Right ventricle myocardium superior (tissue), 1 donor: Measurements from ENCODE around the gene L1TD1. TPM values are rescaled to one million over a fixed set of nuclear protein-coding genes. Genes with fewer than 3 reads are reported as not detected.
"Not testable (repeated sequence)": the region's sequence is repeated elsewhere in the genome, so short reads cannot be mapped to it uniquely, and the experiment has no call there.

Experiments
- ATAC-seq: fragments of 200-7000 bp; cut with Tn5 transposase; one replicate; pipeline ENCODE4 v1.9.1; 2020; ENCODE audit warnings: mild to moderate bottlenecking; ENCODE audit not compliant: poor library complexity
- DNase-seq: peaks from one replicate; pipeline ENCODE4 v3.0.0-alpha.2; 2020
- intact Hi-C: fragments of 100-400 bp; cut with DNase I; formaldehyde crosslinking; loops from one replicate; pipeline ENCODE4 v1.11.2; 2022
- total RNA-seq: library from RNA; stranded (reverse); fragmentation: NEBNext Ultra II Directional; extraction: Animal tissue kit (Norgen Biotek cat#: 25700); gene quantifications from one replicate; pipeline ENCODE4 v1.2.1, GENCODE V29; 2021
- donor health status: DM: no; HTN: yes; CAD: no; lungs with severe emphysema.

Gene L1TD1
- total RNA-seq, 1 donor from 2014 or later: not detected

GRCh38 chr1:62229468-62229867 lies 34.8 kb downstream of the L1TD1 start:
- DNase-seq (no peak), ATAC-seq (no peak)
- intact Hi-C loops: no loop called here

- ATAC-seq: no peak
- DNase-seq: no peak
- intact Hi-C loops: no loop called here
These were observed 35.3 kb downstream of the L1TD1 start for GRCh38 chr1:62229932-62230331.

- ATAC-seq (no peak), DNase-seq (no peak)
- intact Hi-C loops: no loop called here
These were observed 36.1 kb downstream of the L1TD1 start for GRCh38 chr1:62230718-62231117.

GRCh38 chr1:62232871-62233278 lies 38.2 kb downstream of the L1TD1 start:
- intact Hi-C loops: no loop called here
- ATAC-seq: no peak
- no peak for DNase-seq

- DNase-seq (no peak), ATAC-seq (no peak)
- intact Hi-C loops: no loop called here
These were observed 39.3 kb downstream of the L1TD1 start for GRCh38 chr1:62233926-62234450.

- ATAC-seq (no peak), DNase-seq (no peak)
- intact Hi-C loops: no loop called here
These were observed 40.0 kb downstream of the L1TD1 start for GRCh38 chr1:62234688-62235087.

- intact Hi-C loops: no loop called here
- no peak for ATAC-seq
These were observed 40.9 kb downstream of the L1TD1 start for GRCh38 chr1:62235576-62235975.

GRCh38 chr1:62237361-62237760 lies 42.7 kb downstream of the L1TD1 start:
- ATAC-seq: no peak
- DNase-seq: no peak
- intact Hi-C loops: no loop called here

More at GRCh38 chr1:62235576-62235975, 40.9 kb downstream of the L1TD1 start:
- no peak for DNase-seq

- no peak for DNase-seq
- no peak for ATAC-seq
- intact Hi-C loops: no loop called here
These were observed 43.3 kb downstream of the L1TD1 start for GRCh38 chr1:62237950-62238374.

- no peak for DNase-seq
- ATAC-seq: no peak
- intact Hi-C loops: no loop called here
These were observed 43.9 kb downstream of the L1TD1 start for GRCh38 chr1:62238507-62238906.

- intact Hi-C loops: not testable (repeated sequence)
These were observed 45.2 kb downstream of the L1TD1 start for GRCh38 chr1:62239652-62240403.

GRCh38 chr1:62240651-62241370 lies 46.2 kb downstream of the L1TD1 start:
- DNase-seq (no peak), ATAC-seq (no peak)
- intact Hi-C loops: no loop called here

More at GRCh38 chr1:62239652-62240403, 45.2 kb downstream of the L1TD1 start:
- DNase-seq, ATAC-seq: not testable (repeated sequence)

GRCh38 chr1:62241371-62242131 lies 46.9 kb downstream of the L1TD1 start:
- intact Hi-C loops: no loop called here

GRCh38 chr1:62244380-62244779 lies 49.7 kb downstream of the L1TD1 start:
- intact Hi-C loops, DNase-seq, ATAC-seq: not testable (repeated sequence)

More at GRCh38 chr1:62241371-62242131, 46.9 kb downstream of the L1TD1 start:
- DNase-seq (peak; percentile 54), ATAC-seq (no peak)

- no peak for DNase-seq
- intact Hi-C loops: no loop called here
- no peak for ATAC-seq
These were observed 50.6 kb downstream of the L1TD1 start for GRCh38 chr1:62245201-62245600.

- intact Hi-C loops: no loop called here
- ATAC-seq: no peak
- no peak for DNase-seq
These were observed 52.9 kb downstream of the L1TD1 start for GRCh38 chr1:62247391-62248168.

- DNase-seq: no peak
- ATAC-seq: no peak
- intact Hi-C loops: no loop called here
These were observed 55.6 kb downstream of the L1TD1 start for GRCh38 chr1:62250126-62250726.

GRCh38 chr1:62259551-62259950 lies 64.9 kb downstream of the L1TD1 start:
- DNase-seq (no peak), ATAC-seq (no peak)
- intact Hi-C loops: no loop called here
